HCT116 (cell line): Measurements from ENCODE around the gene C9orf85. TPM values are rescaled to one million over a fixed set of nuclear protein-coding genes. Genes with fewer than 3 reads are reported as not detected.

ENCODE experiments used
- ATAC-seq: fragments of 200-7000 bp; cut with Tn5 transposase; 2 replicates; pipeline ENCODE4 v1.9.1; 2020; ENCODE audit warnings: mild to moderate bottlenecking, moderate library complexity
- BruUV-seq: library from RNA; stranded (reverse); fragments of 400-500 nt; replicated peaks from 2 replicates; lab custom pipeline; 2021; lab: Mats Ljungman, UMichigan
- CTCF ChIA-PET: fragments of 300-600 bp; sonication (Branson Sonifier 250); formaldehyde crosslinking; loops from one replicate; lab custom pipeline; 2021; ENCODE audit warnings: antibody characterized with exemption; lab: Charles Lee
- POLR2A ChIA-PET: fragments of 300-600, 350-600 bp; sonication (Branson Sonifier 250); formaldehyde crosslinking; loops from one replicate; lab custom pipeline; 2021; ENCODE audit warnings: antibody characterized with exemption; lab: Charles Lee
- RAD21 ChIA-PET, 2 experiments: fragments of 300-600 bp; sonication (Branson Sonifier 250); formaldehyde crosslinking; loops; one replicate each; lab custom pipeline; 2023; ENCODE audit warnings: low total read pairs in 2 of 2; ENCODE audit not compliant: uncharacterized antibody in 2 of 2, unreplicated experiment in 2 of 2, low non-redundant PET in 1 of 2; lab: Charles Lee
- DNase-seq: peaks from one replicate; pipeline ENCODE4 v3.0.0-alpha.2; 2010; ENCODE audit warnings: low read depth, low spot score
- H2AFZ ChIP-seq: fragments of 200-600 bp; shearing (Covaris generic), sonication (generic); 2 replicates; pipeline ENCODE4 v1.6.1; 2017; ENCODE audit warnings: low read depth, mixed run types, mixed read lengths, antibody characterized with exemption, low read length; ENCODE audit not compliant: poor library complexity, severe bottlenecking
- H3K27ac ChIP-seq: 2 replicates; pipeline ENCODE4 v1.5.1; 2012; ENCODE audit warnings: low read depth, low read length
- H3K27me3 ChIP-seq: fragments of 200-600 bp; sonication (generic); 2 replicates; pipeline ENCODE4 v1.6.1; 2016; ENCODE audit warnings: mixed run types, low read length, mixed read lengths; ENCODE audit not compliant: insufficient read depth
- H3K36me3 ChIP-seq, 2 experiments: fragments of 200-500 bp in 1 of 2; fragments of 200-600 bp in 1 of 2; sonication (Bioruptor generic) in 1 of 2; sonication (generic) in 1 of 2; 2 replicates each; pipeline versions ENCODE4 v1.5.1 to v1.6.1; 2014 to 2016; ENCODE audit warnings: low read length in 2 of 2, inconsistent platforms in 1 of 2, mixed read lengths in 1 of 2, mixed run types in 1 of 2; ENCODE audit not compliant: insufficient read depth in 2 of 2, control insufficient read depth in 1 of 2
- H3K4me1 ChIP-seq, 2 experiments: fragments of 200-600 bp in 1 of 2; sonication (generic) in 1 of 2; 2 replicates each; pipeline versions ENCODE4 v1.5.1 to v1.6.1; 2012 to 2017; ENCODE audit warnings: low read length in 2 of 2, inconsistent platforms in 1 of 2, mild to moderate bottlenecking in 1 of 2, mixed read lengths in 1 of 2, mixed run types in 1 of 2, moderate library complexity in 1 of 2; ENCODE audit not compliant: insufficient read depth in 2 of 2, control insufficient read depth in 1 of 2
- H3K4me2 ChIP-seq: fragments of 200-600 bp; sonication (generic); 2 replicates; pipeline ENCODE4 v1.6.1; 2017; ENCODE audit warnings: mixed run types, low read length, mixed read lengths
- H3K4me3 ChIP-seq, 2 experiments: fragments of 200-600 bp in 1 of 2; sonication (generic) in 1 of 2; replicated peaks in 1 of 2; 2 replicates each; pipeline ENCODE4 v1.5.1; 2011 to 2016; ENCODE audit warnings: low read length in 2 of 2, control low read depth in 1 of 2, low read depth in 1 of 2, mild to moderate bottlenecking in 1 of 2, mixed read lengths in 1 of 2, mixed run types in 1 of 2
- H3K79me2 ChIP-seq: fragments of 200-600 bp; sonication (generic); 2 replicates; pipeline ENCODE4 v1.6.1; 2017; ENCODE audit warnings: mild to moderate bottlenecking, mixed run types, low read length, moderate library complexity, mixed read lengths; ENCODE audit not compliant: insufficient read depth
- H3K9ac ChIP-seq: fragments of 200-600 bp; sonication (generic); 2 replicates; pipeline ENCODE4 v1.6.1; 2016; ENCODE audit warnings: low read length, mixed read lengths
- H3K9me2 ChIP-seq: fragments of 200-600 bp; sonication (generic), shearing (Covaris generic); 2 replicates; pipeline ENCODE4 v1.6.1; 2017; ENCODE audit warnings: mixed run types, mild to moderate bottlenecking, moderate library complexity; ENCODE audit not compliant: insufficient read depth
- H3K9me3 ChIP-seq, 2 experiments: fragments of 200-500 bp in 1 of 2; fragments of 200-600 bp in 1 of 2; sonication (Bioruptor generic) in 1 of 2; sonication (generic) in 1 of 2; 2 replicates each; pipeline ENCODE4 v1.6.1; 2014 to 2017; ENCODE audit warnings: low read length in 2 of 2, mixed read lengths in 2 of 2, inconsistent platforms in 1 of 2, low read depth in 1 of 2, mild to moderate bottlenecking in 1 of 2, mixed run types in 1 of 2, moderate library complexity in 1 of 2; ENCODE audit not compliant: control insufficient read depth in 1 of 2, insufficient read depth in 1 of 2
- H4K20me1 ChIP-seq: fragments of 200-600 bp; sonication (generic), shearing (Covaris generic); 2 replicates; pipeline ENCODE4 v1.6.1; 2017; ENCODE audit warnings: mixed run types, mild to moderate bottlenecking, moderate library complexity; ENCODE audit not compliant: insufficient read depth
- EGR1 ChIP-seq: IDR thresholded peaks from 2 replicates; pipeline ENCODE4 v1.6.1; 2012; ENCODE audit warnings: low read depth
- EZH2 ChIP-seq: fragments of 200-600 bp; sonication (generic); IDR thresholded peaks from 2 replicates; pipeline ENCODE4 v1.6.1; 2017; ENCODE audit warnings: antibody characterized with exemption, mixed run types
- EZH2phosphoT487 ChIP-seq: fragments of 200-600 bp; IDR thresholded peaks from 2 replicates; pipeline ENCODE4 v1.6.1; 2018; ENCODE audit warnings: antibody characterized with exemption, borderline replicate concordance
- RAD21 ChIP-seq: IDR thresholded peaks from 2 replicates; pipeline ENCODE4 v1.6.1; 2012; ENCODE audit warnings: low read depth, mild to moderate bottlenecking
- SRF ChIP-seq: IDR thresholded peaks from 2 replicates; pipeline ENCODE4 v1.6.1; 2012; ENCODE audit warnings: low read depth
- TCF7L2 ChIP-seq: IDR thresholded peaks from 2 replicates; pipeline ENCODE4 v1.7.0; 2011; ENCODE audit warnings: borderline replicate concordance, inconsistent platforms; ENCODE audit not compliant: insufficient read depth, insufficient read length; ENCODE audit errors: extremely low read depth
- ZBTB33 ChIP-seq: IDR thresholded peaks from 2 replicates; pipeline ENCODE4 v1.6.1; 2011; ENCODE audit warnings: mild to moderate bottlenecking, low read length, moderate library complexity; ENCODE audit not compliant: insufficient replicate concordance; ENCODE audit errors: extremely low read depth
- ZFX ChIP-seq: fragments of 450-650 bp; IDR thresholded peaks from 2 replicates; pipeline ENCODE4 v1.6.1; 2017
- intact Hi-C: fragments of 100-400 bp; cut with micrococcal nuclease; formaldehyde crosslinking; loops from 2 replicates; pipeline ENCODE4 v1.10.0; 2022
- total RNA-seq: library from RNA; stranded (reverse); gene quantifications from one replicate; pipeline ENCODE4 v1.2.1, GENCODE V29; 2021; ENCODE audit not compliant: unreplicated experiment
- TF ChIP-seq, protein P1 (sequence below): IDR thresholded peaks from 2 replicates; pipeline ENCODE4 v1.6.1; 2012; ENCODE audit warnings: low read depth

The C9orf85 gene
- total RNA-seq, 1 experiment from 2014 or later: 12.4 TPM

DNA sequence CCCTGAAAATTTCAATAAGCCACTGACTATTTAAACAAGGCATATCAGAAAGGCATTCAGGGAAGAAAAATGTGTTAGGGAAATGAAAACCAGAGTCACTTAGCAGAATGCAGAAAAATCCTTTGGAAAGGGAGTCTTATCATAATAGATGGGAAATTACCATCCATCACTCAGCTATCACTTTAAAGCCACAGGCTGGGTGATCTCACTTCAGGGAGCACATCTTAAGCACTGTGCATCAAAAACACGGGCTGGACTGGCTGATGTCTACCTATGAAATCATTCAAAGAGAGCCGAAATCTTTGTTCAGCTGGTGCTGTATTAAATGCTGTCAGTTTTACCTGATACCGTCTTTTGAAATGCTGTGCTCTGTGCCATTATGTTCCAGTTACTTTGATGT lies 75.5 kb downstream of the C9orf85 start:
- no peaks in the 10 kb centered on the region for H3K9me3 ChIP-seq
- no peak overlapping the region for H3K9ac ChIP-seq
- H3K36me3 ChIP-seq: no peaks in the 10 kb centered on the region
- BruUV-seq: no TSS peak
- no peak for TF ChIP-seq TCF7L2
- TF ChIP-seq ZBTB33: no peak
- no peak for TF ChIP-seq RAD21
- TF ChIP-seq SRF: no peak
- no peak for TF ChIP-seq EZH2phosphoT487
- TF ChIP-seq EGR1: no peak
- no peak for TF ChIP-seq EZH2
- TF ChIP-seq, protein P1, sequence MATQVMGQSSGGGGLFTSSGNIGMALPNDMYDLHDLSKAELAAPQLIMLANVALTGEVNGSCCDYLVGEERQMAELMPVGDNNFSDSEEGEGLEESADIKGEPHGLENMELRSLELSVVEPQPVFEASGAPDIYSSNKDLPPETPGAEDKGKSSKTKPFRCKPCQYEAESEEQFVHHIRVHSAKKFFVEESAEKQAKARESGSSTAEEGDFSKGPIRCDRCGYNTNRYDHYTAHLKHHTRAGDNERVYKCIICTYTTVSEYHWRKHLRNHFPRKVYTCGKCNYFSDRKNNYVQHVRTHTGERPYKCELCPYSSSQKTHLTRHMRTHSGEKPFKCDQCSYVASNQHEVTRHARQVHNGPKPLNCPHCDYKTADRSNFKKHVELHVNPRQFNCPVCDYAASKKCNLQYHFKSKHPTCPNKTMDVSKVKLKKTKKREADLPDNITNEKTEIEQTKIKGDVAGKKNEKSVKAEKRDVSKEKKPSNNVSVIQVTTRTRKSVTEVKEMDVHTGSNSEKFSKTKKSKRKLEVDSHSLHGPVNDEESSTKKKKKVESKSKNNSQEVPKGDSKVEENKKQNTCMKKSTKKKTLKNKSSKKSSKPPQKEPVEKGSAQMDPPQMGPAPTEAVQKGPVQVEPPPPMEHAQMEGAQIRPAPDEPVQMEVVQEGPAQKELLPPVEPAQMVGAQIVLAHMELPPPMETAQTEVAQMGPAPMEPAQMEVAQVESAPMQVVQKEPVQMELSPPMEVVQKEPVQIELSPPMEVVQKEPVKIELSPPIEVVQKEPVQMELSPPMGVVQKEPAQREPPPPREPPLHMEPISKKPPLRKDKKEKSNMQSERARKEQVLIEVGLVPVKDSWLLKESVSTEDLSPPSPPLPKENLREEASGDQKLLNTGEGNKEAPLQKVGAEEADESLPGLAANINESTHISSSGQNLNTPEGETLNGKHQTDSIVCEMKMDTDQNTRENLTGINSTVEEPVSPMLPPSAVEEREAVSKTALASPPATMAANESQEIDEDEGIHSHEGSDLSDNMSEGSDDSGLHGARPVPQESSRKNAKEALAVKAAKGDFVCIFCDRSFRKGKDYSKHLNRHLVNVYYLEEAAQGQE: no peak
- TF ChIP-seq ZFX: no peak
- H3K4me1 ChIP-seq: peaks cover 0 to 6% of the 10 kb centered on the region in 2 experiments; a peak in 2 of 4 replicates
- no peak overlapping the region for H2AFZ ChIP-seq
- H4K20me1 ChIP-seq: no peaks in the 10 kb centered on the region
- DNase-seq: no peak
- no peak for ATAC-seq
- no peak overlapping the region for H3K27ac ChIP-seq
- intact Hi-C loops: no loop called here
- ChIA-PET RAD21 (no interaction called here), CTCF (no interaction called here), POLR2A (no interaction called here)
- no peak overlapping the region for H3K4me3 ChIP-seq
- H3K4me2 ChIP-seq: no peak overlapping the region
- no peaks in the 10 kb centered on the region for H3K27me3 ChIP-seq
- no peaks in the 10 kb centered on the region for H3K9me2 ChIP-seq
- no peaks in the 10 kb centered on the region for H3K79me2 ChIP-seq
